ENCODE measurements around the gene GRB14.
"Not testable (repeated sequence)": the region's sequence is repeated elsewhere in the genome, so short reads cannot be mapped to it uniquely, and the experiment has no call there.

Gene GRB14

DNA sequence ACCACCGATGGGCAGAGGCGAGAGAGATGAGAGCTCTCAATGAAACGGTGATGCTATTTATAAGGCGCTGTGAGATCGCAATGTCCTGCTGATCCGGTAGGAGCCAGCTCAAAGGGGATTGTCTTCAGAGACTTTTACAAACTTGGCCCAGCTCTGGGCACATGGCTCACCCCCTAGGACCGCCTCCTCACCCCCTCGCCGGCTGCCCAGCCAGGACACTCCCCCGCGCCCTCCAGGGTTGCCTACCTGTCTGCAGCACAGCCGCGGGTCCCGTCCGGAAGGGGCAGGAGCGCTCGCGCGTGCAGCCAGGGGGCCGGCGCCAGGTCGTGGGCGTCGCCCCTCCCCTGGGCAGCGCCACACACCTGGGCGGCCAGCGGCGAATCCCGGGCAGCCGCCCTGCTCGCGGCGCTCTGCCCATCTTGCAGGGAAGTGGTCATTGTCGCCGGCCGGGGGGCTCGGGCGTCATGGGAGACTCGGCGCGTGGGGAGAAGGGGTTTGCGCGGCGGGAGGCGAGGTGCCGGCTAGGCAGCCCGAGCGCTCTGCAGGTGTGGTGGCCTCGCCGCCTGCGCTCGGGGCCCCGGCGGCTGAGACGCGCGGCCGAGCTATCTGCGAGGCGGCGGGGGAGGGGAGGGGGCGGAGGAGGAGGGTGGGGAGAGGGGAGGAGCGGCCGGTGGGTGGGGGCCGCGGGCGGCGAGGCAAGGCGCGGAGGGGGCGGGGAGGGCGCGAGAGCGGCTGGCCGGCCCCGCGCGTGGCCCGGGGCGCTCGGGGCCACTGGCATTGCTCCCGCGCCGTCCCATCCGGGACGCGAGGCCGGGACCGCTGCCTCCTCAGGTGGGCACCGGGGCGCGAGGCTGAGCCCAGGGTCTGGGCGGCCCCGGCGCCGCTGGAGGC, at the start of gene GRB14:
GRB14 (minus strand) TSS at position 610 of the 891 bp plus-strand sequence; CDS start at position 437, 173 bp downstream.
- FAIRE-seq, result no peak

DNA sequence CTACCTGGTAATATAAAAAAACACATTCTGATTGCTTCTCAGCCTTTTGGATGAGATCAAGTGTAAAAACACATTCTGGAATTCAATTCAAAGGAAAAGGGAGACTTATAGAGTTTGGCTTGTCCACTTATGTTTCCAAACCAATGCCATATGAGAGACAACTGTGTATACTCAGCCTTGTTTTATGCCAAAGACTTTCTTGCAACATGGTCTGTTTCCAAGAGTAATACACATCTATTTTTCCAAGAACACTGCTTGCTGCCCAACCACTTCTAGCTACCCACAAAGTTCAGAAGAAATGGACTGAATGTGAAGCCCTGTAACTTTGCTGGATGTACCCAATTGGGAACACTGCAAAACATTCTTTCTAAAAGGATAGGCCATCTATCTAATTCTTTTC, 48.0 kb upstream of the GRB14 start:
- no peak for FAIRE-seq

DNA sequence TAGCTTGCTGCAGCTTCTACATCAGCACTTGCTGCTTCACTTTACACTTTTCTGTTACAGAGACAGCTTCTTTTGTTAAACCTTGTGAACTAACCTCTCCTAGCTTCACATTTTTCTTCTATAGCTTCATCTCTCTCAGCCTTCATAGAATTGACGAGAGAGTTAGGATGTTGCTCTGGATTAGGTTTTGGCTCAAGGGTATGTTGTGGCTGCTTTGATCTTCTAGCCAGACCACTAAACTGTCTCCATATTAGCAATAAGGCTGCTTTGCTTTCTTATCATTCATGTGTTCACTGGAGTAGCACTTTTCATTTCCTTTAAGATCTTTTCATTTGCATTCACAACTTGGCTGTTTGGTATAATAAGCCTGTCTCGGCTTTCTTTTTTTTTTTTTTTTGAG, 46.3 kb upstream of the GRB14 start:
- no peak for FAIRE-seq

DNA sequence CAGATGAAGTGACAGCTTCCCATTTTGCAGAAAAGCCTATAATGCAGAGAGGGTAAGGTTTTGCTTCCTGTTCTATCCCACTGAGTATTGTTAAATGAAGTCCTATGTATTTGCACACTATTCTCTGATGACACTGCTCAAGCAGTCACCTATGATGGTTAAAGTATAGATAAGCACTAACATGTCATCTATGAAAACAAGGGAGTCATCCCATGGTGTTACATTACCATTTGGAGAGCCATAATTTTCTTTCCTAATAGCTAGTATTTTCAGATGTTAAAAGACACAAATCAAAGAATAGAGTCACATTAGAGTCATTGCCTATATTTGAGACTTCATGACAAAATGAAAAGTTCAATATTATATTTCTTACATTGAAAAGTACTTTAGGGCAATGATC, 42.8 kb upstream of the GRB14 start:
- FAIRE-seq, result no peak

DNA sequence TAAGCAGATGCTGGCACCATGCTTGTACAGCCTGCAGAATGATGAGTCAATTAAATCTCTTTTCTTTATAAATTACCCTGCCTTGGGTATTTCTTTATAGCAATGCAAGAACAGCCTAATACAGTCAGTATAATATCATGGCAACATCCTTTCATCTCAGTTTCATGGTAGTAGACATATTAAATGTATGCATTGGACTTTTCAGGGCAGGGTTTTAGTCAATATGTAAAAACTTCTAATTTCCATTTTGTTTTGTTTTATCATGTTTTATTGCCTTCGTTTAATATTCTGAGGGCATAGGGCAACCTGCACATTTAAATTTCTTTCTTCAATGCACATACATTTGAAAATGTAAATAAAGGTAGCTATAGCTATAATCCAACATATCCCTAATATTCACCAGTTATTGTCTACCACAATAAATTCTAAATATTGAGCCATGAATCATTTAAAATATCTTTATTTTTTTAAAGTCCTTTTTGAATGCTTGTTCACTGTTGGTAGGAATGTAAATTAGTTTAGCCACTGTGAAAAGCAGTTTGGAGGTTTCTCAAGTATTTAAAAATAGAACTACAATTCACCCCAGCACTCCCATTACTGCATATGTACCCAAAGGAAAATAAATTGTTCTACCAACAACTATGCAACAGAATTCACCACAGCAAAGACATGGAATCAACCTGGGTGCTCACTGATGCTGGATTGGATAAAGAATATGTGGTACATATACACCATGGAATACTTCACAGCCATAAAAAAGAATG, 41.8 kb upstream of the GRB14 start:
- FAIRE-seq, result no peak

DNA sequence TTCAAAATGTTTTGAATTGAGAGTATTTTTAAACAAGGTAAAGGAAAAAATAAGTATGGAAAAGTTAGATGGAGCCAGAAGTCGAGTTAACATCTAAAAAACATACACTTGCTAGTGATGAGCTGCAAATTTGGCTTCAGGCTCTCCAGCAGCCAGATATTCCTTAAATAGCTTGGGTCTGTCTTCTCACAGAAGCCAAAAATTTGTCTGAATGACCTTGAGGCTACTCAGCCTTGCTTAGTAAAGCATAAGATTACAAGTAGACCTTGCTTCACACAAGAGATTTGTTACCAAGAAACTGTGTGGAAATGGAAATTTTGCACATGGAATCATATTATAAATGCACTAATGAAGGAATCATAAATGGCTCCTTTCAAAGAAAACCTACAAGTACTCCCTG, 40.8 kb upstream of the GRB14 start:
- no peak for FAIRE-seq

DNA sequence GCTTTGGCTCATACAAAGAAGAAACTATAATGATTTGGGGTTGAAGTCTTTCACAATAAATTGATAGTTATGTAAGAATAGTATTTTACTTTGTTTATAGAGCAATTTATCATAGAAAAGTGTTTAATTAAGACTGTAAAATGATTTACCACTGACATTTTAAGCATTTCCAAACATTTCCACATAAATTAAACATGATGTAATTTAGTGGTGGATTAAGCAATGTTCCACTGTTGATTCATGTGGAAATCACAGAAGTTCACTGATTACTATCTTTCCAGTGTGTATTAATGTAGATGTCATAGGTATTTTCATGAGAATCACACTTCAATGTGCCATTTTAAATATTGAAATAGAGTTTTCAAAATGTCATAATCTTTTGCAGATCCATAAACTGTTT, 40.1 kb upstream of the GRB14 start:
- FAIRE-seq, result no peak

DNA sequence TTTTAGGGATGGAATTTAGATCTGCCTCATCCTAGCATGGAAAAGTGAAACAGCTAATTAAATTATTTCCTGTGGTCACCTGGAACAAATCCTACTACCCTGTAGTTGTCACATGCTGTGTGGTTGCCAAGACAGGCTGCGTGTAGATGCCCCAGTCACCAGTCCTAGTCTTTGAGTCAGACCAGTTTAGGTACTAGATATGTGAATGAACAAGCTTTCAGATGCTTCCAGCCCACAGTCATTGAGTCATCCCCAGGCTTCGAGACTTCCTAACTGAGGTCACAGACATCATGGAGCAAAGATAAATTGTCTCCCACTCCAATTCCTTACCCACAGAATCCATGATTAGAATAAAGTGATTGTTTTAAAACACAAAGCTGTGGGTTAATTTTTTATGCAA, 35.8 kb upstream of the GRB14 start:
- no peak for FAIRE-seq

DNA sequence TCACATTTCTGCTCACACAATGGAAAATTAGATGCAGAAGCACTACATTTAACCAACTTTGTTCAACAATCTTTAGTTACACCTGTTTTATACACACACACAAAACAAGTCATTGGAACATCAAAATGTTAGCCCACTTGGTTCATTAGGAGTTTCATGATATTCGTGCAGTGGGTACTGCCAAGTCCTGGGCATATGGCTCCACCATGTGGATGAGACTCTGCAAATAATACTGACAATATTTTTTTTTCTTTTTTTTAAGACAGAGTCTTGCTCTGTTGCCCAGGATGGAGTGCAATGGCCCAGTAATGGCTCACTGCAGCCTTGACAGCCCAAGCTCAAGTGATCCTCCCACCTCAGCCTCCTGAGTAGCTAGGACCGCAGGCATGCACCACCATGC, 34.5 kb upstream of the GRB14 start:
- no peak for FAIRE-seq

DNA sequence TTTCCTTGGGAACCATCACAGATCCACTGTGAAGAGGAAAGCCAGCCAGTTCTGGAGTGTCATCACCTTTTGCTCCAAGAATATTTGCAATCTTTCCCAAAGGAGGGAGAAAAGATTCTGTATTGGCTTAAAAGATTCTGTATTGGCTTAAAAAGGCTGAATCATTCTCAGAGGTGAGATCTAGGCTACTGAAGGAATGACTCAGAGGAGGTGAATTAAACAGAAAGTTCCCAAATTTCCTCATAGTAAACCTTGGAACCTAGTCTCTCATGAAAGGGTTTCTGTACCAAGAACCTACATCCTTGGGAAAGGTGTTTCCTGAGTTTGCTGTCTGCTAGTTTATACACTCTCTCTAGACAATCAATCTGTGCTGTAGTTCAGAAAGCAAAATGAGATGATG, 34.1 kb upstream of the GRB14 start:
- no peak for FAIRE-seq

DNA sequence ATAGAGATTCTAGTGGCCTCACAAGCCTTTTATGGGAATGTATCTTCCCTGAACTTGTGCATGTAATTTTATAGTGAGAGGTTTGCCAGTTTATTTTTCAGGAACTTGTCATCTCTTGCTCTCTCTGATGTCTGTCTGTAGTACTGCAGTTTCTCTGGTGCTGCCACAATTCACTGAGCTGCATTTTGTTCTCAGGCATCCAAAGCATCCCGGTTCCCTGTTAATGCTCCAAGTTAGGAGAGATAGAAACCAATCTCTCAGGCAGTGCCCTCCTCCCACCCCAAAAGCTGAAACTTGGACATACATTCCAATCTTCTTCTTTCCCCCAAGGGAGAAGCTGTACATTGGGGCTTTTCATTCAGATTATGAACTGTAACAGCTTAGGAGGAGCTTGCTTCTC, 30.1 kb upstream of the GRB14 start:
- no peak for FAIRE-seq

DNA sequence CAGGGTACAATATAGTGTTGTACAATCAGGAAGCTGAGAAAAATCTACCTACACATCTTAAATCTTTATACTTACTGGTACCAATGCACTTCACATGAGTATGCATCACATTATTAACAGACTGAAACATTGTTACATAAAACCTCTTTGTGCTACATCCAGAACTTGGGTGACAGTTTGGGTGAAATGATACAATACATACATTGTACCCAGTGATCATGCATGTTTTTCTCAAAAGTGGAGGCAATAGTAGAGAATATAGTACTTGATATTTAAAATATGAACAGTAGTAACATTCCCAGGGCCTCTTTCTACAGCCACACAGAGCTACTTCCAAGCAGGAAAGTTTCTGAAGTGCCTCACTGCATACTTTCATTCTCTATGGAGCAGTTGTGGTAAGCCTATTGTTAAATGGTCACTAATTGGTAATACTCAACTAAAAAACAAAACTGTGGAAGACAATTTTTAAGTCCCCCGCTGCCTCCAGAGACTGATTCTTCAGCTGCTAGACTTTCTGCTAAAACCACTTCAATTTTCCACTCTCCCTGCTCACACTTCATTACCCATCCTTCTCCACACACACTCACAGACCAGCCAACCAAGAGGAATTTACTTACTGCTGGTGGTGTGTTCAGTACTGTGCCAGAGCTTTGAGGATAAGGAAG, 22.9 kb upstream of the GRB14 start:
- FAIRE-seq, result no peak

DNA sequence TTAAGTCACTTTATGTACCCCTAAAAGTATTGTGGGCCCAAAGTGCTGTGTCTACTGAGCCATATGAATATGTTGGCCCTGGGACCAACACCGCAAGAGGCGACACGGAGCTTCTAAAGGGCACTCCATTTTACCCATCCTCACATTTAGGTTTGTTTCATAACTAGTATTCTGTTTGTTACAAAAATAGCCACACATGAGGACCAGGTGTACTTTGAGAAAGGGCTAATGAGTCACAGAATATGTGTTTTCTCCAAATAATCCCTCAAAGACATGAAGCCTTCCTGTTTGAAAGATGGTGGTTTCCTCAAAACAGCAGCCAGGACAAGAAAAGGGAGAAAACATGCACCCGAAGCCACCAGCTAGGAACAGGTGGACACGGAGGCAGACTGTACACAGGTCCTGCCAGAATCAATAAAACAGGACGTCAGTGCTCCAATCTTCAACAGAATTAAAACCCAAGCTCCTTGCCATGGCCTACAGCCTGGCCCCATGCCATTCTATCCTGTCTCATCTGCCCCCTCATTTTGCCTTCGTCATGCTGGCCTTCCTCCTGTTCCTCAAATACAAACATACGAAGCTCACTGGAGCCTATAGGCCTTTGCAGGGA, 21.8 kb upstream of the GRB14 start:
- FAIRE-seq, result no peak

DNA sequence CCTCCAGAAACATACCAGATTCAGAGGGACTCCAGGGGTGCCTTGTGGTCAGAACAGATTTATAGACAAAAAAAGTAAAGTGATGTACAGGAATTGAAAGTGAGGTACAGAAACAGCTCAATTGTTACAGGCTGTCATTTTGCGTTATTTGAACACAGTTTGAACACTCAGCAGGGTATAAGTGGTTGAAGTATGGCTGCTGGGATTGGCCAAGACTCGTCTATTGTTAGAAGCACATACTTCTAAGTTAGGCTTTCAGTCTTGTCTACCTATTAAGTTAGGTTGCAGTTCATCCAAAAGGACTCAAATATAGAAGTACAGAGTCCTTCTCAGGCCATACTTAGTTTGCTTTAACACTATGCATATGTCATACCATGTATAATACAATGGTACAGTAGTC, 21.0 kb upstream of the GRB14 start:
- FAIRE-seq, result no peak

DNA sequence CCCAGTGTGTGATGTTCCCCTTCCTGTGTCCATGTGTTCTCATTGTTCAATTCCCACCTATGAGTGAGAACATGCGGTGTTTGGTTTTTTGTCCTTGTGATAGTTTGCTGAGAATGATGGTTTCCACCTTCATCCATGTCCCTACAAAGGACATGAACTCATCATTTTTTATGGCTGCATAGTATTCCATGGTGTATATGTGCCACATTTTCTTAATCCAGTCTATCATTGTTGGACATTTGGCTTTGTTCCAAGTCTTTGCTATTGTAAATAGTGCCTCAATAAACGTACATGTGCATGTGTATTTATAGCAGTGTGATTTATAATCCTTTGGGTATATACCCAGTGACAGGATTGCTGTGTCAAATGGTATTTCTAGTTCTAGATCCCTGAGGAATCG, 7.0 kb upstream of the GRB14 start:
- not testable (repeated sequence) for FAIRE-seq

DNA sequence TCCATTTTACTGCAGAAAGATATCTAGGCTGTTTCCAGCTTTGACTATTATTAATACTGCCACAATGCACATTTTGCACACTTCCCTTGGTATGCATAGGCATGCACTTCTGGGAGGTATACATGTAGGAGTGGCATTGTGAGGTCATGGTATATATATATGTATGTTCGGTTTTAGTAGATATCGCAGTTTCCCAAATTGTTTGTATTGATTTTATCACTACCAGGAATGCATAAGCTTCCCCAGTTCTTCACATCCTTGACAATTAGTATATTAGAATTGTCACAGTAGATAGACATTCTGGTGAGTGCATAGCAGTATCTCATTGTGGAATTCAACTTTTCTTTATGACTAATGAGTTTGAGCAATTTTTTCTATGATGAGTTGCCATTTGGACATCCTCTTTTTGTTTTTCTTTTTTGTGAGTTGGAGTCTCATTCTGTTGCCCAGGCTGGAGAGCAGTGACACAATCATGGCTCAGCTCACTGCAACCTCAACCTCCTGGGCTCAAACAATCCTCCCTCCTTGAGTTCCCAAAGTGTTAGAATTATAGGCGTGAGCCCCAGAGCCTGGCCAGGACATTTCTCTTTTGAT, 4.2 kb upstream of the GRB14 start:
- no peak for FAIRE-seq

DNA sequence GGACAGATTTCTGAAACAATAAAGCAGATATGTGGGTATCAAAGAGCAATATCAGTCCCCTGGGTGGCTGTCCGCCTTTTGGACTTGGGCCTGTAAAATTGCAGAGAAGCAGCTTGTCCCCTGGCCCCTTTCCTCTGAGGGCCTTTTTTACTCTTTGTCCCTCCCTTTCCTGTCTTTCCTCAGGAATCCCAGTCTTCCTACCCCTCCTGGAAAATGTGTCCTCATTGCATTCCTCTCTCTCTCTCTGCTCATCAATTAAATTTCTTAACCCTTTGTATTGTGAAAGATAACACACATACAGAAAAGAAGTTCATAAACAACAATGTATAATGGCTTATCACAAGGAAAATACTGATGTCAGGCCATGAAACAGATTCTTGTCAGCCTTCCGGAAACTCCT, 3.0 kb upstream of the GRB14 start:
- FAIRE-seq, result no peak

DNA sequence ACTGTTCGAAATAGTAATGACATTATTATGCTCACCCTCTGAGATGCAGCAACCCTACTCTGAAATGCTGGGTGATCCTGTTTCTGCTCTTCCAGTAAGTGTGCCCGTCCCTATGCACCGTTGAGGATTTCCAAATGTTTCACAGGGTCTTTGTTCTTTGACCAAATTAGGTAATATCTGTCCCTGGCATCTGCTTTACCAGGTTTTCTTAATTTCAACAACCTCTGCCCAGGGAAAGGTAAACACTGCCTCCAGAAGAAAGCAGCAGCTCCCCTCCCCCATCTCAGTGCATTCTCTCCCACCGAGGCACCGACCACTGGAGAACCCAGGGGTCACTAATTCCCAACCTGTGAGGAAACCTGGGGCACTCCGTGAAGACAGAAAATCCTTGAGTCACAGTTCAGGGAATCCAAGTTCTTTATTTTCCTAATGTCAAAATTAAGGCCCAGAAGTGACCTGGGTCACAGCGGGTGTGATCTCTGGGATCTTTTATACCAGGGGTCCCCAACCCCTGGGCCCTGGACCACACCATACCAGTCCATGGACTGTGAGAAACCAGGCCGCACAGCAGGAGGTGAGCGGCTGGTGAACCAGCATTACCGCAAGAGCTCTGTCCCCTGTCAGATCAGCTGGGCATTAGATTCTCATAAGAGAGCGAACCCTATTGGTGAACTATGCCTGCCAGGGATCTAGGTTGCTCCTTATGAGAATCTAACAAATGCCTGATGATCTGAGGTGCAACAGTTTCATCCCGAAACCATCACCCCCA, 1.2 kb upstream of the GRB14 start:
- FAIRE-seq, result no peak

DNA sequence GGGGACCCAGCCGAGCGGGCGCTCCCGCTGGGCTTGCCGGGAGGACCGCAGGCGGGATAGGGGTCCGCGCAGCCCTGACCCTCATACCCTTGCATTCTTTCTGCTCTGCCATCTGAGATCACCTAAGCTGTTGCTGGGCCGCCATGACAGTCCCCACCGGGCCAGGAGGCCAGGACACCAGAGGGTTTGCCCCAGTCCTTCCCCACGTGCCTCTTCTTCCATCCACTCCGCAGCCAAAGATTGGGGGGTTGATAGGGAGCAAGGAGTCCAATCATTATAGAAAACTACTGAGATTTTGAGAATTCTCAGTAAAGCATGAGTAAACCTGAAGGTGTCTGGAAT, 453 bp upstream of the GRB14 start:
- FAIRE-seq, result no peak

DNA sequence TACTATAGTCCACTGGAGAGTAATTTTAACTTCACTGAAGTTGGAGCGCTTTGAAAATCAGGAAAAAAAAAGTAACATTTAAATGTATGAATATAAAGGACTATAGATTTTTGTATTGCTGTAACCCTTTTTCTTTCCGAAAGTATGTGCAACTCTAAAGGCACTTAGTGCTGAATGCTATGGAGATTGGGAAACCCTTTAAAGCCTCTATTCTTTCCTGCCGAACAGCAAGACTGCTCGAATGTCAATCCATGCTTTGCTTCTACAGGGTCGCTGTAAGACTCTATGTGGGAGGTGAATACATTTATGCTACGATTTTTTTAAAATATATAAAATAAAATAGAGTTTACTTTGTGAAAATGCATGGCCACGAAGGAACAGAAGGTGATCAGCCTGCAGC, 825 bp downstream of the GRB14 start:
- FAIRE-seq, result no peak

DNA sequence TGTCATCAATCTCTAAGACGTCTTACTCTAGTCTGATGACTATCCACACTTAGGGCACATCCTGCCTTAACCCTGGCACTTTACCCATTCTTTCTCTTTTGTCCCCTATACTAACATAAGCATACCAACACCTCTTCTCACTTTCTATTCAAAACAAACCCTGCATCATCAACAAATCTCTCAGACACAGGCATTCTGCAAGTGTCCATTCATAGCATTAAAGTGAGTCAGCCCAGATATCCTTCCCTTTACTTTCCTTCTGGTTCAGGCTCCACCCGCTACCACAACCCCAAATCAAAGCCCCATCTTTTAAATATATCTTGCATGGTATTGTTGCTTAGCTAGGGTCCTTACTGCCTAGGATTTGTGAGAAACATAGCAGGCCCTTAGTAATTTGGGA, 3.8 kb downstream of the GRB14 start:
- no peak for FAIRE-seq

DNA sequence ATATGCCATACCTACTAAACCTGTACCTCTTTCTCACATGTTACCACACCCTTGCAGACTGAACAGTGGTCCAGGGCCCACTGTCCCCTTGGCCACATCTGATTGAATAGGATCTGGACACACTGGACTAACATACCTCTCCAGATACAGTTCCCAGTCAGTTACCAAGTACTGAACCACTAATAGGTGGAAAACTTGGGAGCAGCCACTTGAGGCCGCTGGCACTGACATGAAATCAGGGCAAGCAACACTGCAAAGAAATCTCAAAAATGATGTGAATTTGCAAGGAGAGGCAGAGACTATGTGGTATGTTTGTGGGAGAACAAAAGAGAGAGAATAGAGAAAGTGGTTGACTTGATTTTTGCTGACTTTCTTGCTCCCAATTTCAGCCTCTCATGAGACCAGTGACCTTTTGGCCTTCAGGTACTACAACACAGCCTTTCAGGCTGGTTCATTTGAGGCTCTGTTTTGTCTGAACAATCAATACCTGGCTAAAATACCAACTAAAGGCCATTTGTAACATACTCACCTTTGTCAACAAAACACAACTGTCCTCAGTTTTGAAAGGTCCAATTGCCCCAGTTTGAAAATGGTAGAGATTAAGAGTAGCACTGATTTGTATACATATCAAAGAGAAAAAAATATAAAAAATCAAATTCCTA, 7.8 kb downstream of the GRB14 start:
- no peak for FAIRE-seq
